Skin of body (tissue), 2 donors: ENCODE data around the gene TMEM53. TPM values are rescaled to one million over a fixed set of nuclear protein-coding genes. Genes with fewer than 3 reads are reported as not detected.

Source experiments
- DNase-seq: peaks from one replicate; lab custom pipeline; 2025; lab: John Stamatoyannopoulos, UW
- total RNA-seq: library from RNA; depleted of rRNA; stranded (reverse); fragments of >200 nt; gene quantifications from one replicate; pipeline ENCODE4 v1.2.3, GENCODE V29; 2014

Gene TMEM53
- total RNA-seq, 1 donor from 2014 or later, result 2.2 TPM

- no peak for DNase-seq
Measured at GRCh38 chr1:44630116-44630515, 44.2 kb downstream of the TMEM53 start.

GRCh38 chr1:44628962-44629756, 45.1 kb downstream of the TMEM53 start:
- no peak for DNase-seq

- DNase-seq, result no peak
Measured at GRCh38 chr1:44625348-44625747, 48.9 kb downstream of the TMEM53 start.

- DNase-seq, result no peak
Measured at GRCh38 chr1:44624268-44624901, 49.9 kb downstream of the TMEM53 start.

GRCh38 chr1:44621841-44622286, 52.4 kb downstream of the TMEM53 start:
- peak; percentile 74 for DNase-seq

- no peak for DNase-seq
Measured at GRCh38 chr1:44620072-44620471, 54.2 kb downstream of the TMEM53 start.

GRCh38 chr1:44619261-44619900, 54.9 kb downstream of the TMEM53 start:
- no peak for DNase-seq

- DNase-seq, result no peak
Measured at GRCh38 chr1:44617703-44618029, 56.6 kb downstream of the TMEM53 start.

- DNase-seq, result no peak
Measured at GRCh38 chr1:44616991-44617702, 57.1 kb downstream of the TMEM53 start.

GRCh38 chr1:44616284-44616990, 57.8 kb downstream of the TMEM53 start:
- no peak for DNase-seq

- no peak for DNase-seq
Measured at GRCh38 chr1:44613941-44614340, 60.3 kb downstream of the TMEM53 start.

GRCh38 chr1:44611866-44612265, 62.4 kb downstream of the TMEM53 start:
- DNase-seq, result no peak

- DNase-seq, result no peak
Measured at GRCh38 chr1:44611419-44611818, 62.9 kb downstream of the TMEM53 start.

- DNase-seq, result no peak
Measured at GRCh38 chr1:44610527-44611148, 63.6 kb downstream of the TMEM53 start.

GRCh38 chr1:44609768-44610526, 64.3 kb downstream of the TMEM53 start:
- no peak for DNase-seq

- DNase-seq, result no peak
Measured at GRCh38 chr1:44609412-44609767, 64.9 kb downstream of the TMEM53 start.

GRCh38 chr1:44608141-44608540, 66.1 kb downstream of the TMEM53 start:
- DNase-seq, result no peak

- no peak for DNase-seq
Measured at GRCh38 chr1:44606701-44607281, 67.5 kb downstream of the TMEM53 start.

GRCh38 chr1:44605914-44606615, 68.2 kb downstream of the TMEM53 start:
- DNase-seq, result no peak
